GM10248 (cell line): Measurements from ENCODE around the gene ARHGEF16.

Source experiments
- CTCF ChIA-PET: fragments of 300-600 bp; sonication (Branson Sonifier 250); formaldehyde crosslinking; extraction: SDS; loops from one replicate; lab custom pipeline; 2021; ENCODE audit warnings: antibody characterized with exemption; lab: Yijun Ruan, JAX
- POLR2A ChIA-PET: fragments of 350-650 bp; sonication (Branson Sonifier 250); formaldehyde crosslinking; extraction: SDS; loops from one replicate; lab custom pipeline; 2020; ENCODE audit warnings: antibody characterized with exemption; lab: Yijun Ruan, JAX
- DNase-seq: peaks from one replicate; pipeline ENCODE4 v3.0.0; 2012; ENCODE audit errors: extremely low spot score
- TF ChIP-seq, protein P1 (sequence below): IDR thresholded peaks from 2 replicates; pipeline ENCODE4 v1.5.1; 2012; ENCODE audit warnings: mild to moderate bottlenecking, low read depth; ENCODE audit errors: extremely low read depth, missing control alignments, control extremely low read depth

Gene ARHGEF16

GRCh38 chr1:3453891-3454810 lies at the start of gene ARHGEF16:
TSS of gene ARHGEF16 (plus strand) at chr1:3454665. CDS start at chr1:3463085, 8,420 bp downstream.
- ChIA-PET CTCF (interaction anchor here (1.2 to 2.6 kb wide), 11 partner anchors 8 to 175 kb away, joined by 4 to 41 read pairs (median 10); no protein-coding TSS in a partner anchor), POLR2A (no interaction called here)
- no peak for DNase-seq
- TF ChIP-seq, protein P1, sequence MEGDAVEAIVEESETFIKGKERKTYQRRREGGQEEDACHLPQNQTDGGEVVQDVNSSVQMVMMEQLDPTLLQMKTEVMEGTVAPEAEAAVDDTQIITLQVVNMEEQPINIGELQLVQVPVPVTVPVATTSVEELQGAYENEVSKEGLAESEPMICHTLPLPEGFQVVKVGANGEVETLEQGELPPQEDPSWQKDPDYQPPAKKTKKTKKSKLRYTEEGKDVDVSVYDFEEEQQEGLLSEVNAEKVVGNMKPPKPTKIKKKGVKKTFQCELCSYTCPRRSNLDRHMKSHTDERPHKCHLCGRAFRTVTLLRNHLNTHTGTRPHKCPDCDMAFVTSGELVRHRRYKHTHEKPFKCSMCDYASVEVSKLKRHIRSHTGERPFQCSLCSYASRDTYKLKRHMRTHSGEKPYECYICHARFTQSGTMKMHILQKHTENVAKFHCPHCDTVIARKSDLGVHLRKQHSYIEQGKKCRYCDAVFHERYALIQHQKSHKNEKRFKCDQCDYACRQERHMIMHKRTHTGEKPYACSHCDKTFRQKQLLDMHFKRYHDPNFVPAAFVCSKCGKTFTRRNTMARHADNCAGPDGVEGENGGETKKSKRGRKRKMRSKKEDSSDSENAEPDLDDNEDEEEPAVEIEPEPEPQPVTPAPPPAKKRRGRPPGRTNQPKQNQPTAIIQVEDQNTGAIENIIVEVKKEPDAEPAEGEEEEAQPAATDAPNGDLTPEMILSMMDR: peak; percentile 18

DNA sequence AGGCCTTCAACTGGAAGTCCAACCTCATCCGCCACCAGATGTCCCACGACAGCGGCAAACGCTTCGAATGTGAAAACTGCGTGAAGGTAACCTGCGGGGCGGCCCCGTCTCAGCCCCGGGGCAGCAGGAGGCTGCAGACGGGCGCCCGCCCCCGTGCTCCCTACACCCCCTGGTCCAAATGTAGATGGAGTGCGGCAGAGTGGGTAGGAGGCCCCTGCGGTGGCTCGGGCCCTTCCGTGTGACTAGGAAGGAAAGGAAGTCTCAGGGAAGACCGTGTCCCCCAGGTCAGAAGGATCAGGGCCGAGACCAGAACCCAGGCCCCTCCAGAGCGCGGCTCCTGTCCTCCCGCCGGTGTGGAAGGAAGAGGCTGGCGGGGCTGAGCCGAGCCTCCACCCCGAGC lies 49.7 kb upstream of the ARHGEF16 start:
- TF ChIP-seq, protein P1: no peak
- ChIA-PET POLR2A (no interaction called here), CTCF (no interaction called here)
- DNase-seq: no peak

GRCh38 chr1:3405491-3405890 lies 49.0 kb upstream of the ARHGEF16 start:
- ChIA-PET CTCF (no interaction called here), POLR2A (no interaction called here)
- DNase-seq: no peak
- TF ChIP-seq, protein P1: no peak

- ChIA-PET POLR2A (no interaction called here), CTCF (no interaction called here)
- DNase-seq: no peak
- TF ChIP-seq, protein P1: no peak
These were observed 48.2 kb upstream of the ARHGEF16 start for GRCh38 chr1:3405974-3406867.

DNA sequence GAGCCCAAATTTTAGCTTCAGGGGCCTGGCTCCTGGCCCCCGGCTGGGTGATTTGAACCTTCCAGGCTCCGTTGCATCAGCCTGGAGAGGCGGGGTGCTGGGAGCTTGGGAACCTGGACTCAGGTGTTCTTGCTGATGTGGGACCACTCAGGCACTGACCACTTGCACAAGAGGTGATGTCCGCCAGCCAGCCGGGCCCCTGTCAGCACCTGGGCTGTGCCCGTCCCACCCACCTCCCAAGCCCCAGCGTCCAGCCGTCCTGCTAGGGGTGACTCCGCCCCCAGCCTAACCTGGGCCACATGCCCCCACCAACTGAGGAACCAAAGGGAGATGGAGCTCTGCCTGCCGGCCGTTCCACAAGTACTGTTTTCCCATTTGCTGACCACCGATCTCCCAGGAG lies 47.4 kb upstream of the ARHGEF16 start:
- CTCF ChIA-PET: no interaction called here
- POLR2A ChIA-PET: no interaction called here
- TF ChIP-seq, protein P1: no peak
- DNase-seq: no peak

- POLR2A ChIA-PET: no interaction called here
- TF ChIP-seq, protein P1: no peak
- no peak for DNase-seq
- CTCF ChIA-PET: no interaction called here
These were observed 45.7 kb upstream of the ARHGEF16 start for GRCh38 chr1:3408751-3409266.
